Measurements from ENCODE around the gene CSMD2. TPM values are rescaled to one million over a fixed set of nuclear protein-coding genes. Genes with fewer than 3 reads are reported as not detected.

CSMD2 gene
- total and polyA plus RNA-seq, 2 of the 8 experiments (the other 6 are each of a cell fraction or from before 2014, with no cell fraction given): 7.0 to 14.7 TPM

DNA sequence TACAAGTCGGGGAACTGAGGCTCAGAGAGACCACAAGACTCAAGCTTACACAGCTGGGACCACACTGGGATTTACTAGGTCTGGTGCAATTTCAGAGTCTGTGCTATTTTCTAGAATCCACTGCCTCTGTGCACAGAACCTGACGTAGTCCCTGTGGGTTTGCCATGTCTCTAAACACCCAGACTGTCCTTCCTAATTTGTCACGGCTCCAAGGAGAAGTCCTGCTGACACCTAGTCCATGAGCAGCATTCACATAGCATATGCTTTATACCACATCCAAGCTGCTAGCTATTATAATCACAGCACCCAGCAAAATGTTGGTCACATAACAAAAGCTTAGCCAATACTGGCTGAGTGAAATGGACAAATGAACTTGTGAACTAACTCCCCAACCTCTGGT, 380.2 kb downstream of the CSMD2 start:
- H3K27me3 ChIP-seq (replicated peaks in 1 of 4; ENCODE audit: control insufficient read depth in 3 of 4, extremely low read depth in 1 of 4, insufficient read depth in 3 of 4, low read length in 3 of 4): no peaks in the 10 kb centered on the region
- H3K23me2 ChIP-seq (ENCODE audit: low read depth, low read length): no peaks in the 10 kb centered on the region
- H3K23ac ChIP-seq (ENCODE audit: insufficient read length): no peak overlapping the region
- no peak for DNase-seq (ENCODE audit: low read depth in 1 of 2, low spot score in 2 of 2)
- no peak overlapping the region for H3K18ac ChIP-seq (ENCODE audit: extremely low read depth, low read length)
- CTCF ChIA-PET (ENCODE audit: partially characterized antibody): interaction anchor here (0.6 to 1.8 kb wide), 5 partner anchors 8 to 378 kb away, joined by 3 to 5 read pairs (median 3); no protein-coding TSS in a partner anchor
- FAIRE-seq: no peak
- no peak overlapping the region for H4K8ac ChIP-seq (ENCODE audit: extremely low read depth, insufficient read depth, low read length)
- H3K56ac ChIP-seq (replicated peaks; ENCODE audit: insufficient read length, low read depth, low read length): no peak overlapping the region
- no peak overlapping the region for H2BK15ac ChIP-seq (ENCODE audit: low read length)
- no peak overlapping the region for H3K4me2 ChIP-seq (ENCODE audit: insufficient read depth in 1 of 2, low read depth in 2 of 2, low read length in 2 of 2)
- no peak overlapping the region for H2BK20ac ChIP-seq (ENCODE audit: low read length)
- H4K91ac ChIP-seq (replicated peaks; ENCODE audit: insufficient read length, low read length): no peak overlapping the region
- peaks cover 2 to 7% (median 5%) of the 10 kb centered on the region in 4 experiments; a peak in 5 of 8 replicates for H3K36me3 ChIP-seq (ENCODE audit: control insufficient read depth in 2 of 4, insufficient read depth in 4 of 4, low read length in 3 of 4)
- no peaks in the 10 kb centered on the region for H4K20me1 ChIP-seq (replicated peaks in 1 of 2; ENCODE audit: control insufficient read depth in 1 of 2, insufficient read depth in 2 of 2, low read length in 2 of 2)
- POLR2A ChIA-PET (ENCODE audit: partially characterized antibody): interaction anchor here (0.7 kb wide), 1 partner anchor 15 kb away, joined by 3 read pairs; no protein-coding TSS in a partner anchor
- H2AFZ ChIP-seq (ENCODE audit: low read length): no peak overlapping the region
- no peak overlapping the region for H3K9ac ChIP-seq (replicated peaks in 1 of 4; ENCODE audit: extremely low read depth in 1 of 4, low read depth in 3 of 4, low read length in 3 of 4)
- H3K4me1 ChIP-seq (replicated peaks in 1 of 4; ENCODE audit: control insufficient read depth in 3 of 4, insufficient read depth in 4 of 4, low read length in 3 of 4): no peaks in the 10 kb centered on the region
- no peaks in the 10 kb centered on the region; the same call in 1 of the 2 replicates for H3K79me1 ChIP-seq (ENCODE audit: low read depth, low read length)
- no peak overlapping the region for H4K5ac ChIP-seq (ENCODE audit: insufficient read length, low read depth, low read length)
- H2BK5ac ChIP-seq (ENCODE audit: low read depth, low read length): no peak overlapping the region
- no peak overlapping the region for H2BK120ac ChIP-seq (replicated peaks; ENCODE audit: low read depth, low read length)
- no peak overlapping the region for H3K14ac ChIP-seq (ENCODE audit: insufficient read length)
- H2BK12ac ChIP-seq (ENCODE audit: low read depth, low read length): no peak overlapping the region
- H3K79me2 ChIP-seq (ENCODE audit: control insufficient read depth in 1 of 2, insufficient read depth in 2 of 2, low read length in 2 of 2): no peaks in the 10 kb centered on the region
- no peaks in the 10 kb centered on the region for H3K9me3 ChIP-seq (ENCODE audit: insufficient read depth in 2 of 2, low read depth in 1 of 2, low read length in 1 of 2)
- WGBS, 2 experiments (ENCODE audit: extremely low coverage in 1 of 2, insufficient coverage in 1 of 2, insufficient read length in 1 of 2, insufficient replicate concordance in 2 of 2, low coverage in 1 of 2, low lambda C conversion rate in 2 of 2, missing lambda C conversion rate in 1 of 2): 93% methylated on average over 3 of the region's 3 CpGs; no CpG with 5 or more reads in 1 of the 2 experiments
- H2AK5ac ChIP-seq (ENCODE audit: low read depth, low read length): no peak overlapping the region
- no peak overlapping the region for H3K4me3 ChIP-seq (ENCODE audit: extremely low read depth in 1 of 4, insufficient read depth in 2 of 4, low read depth in 3 of 4, low read length in 4 of 4)
- H3K27ac ChIP-seq (ENCODE audit: low read depth, low read length): no peak overlapping the region
- no peak overlapping the region for H3K4ac ChIP-seq (replicated peaks; ENCODE audit: insufficient read length, low read depth, low read length)
- TF ChIP-seq HDAC6 (IDR thresholded peaks at IDR 0.05; ENCODE audit: low read depth, low read length) (no peak), SUZ12 (IDR thresholded peaks at IDR 0.05; ENCODE audit: low read length) (no peak), TBP (IDR thresholded peaks at IDR 0.05; ENCODE audit: low read depth, low read length) (no peak), CEBPB (IDR thresholded peaks at IDR 0.05; ENCODE audit: low read depth, low read length) (no peak), FOSL1 (IDR thresholded peaks at IDR 0.05; ENCODE audit: insufficient read depth, low read depth, low read length) (no peak), SIX5 (IDR thresholded peaks at IDR 0.05; ENCODE audit: low read depth, low read length) (no peak), POU5F1 (IDR thresholded peaks at IDR 0.05; ENCODE audit: low read depth, low read length) (no peak), SP4 (IDR thresholded peaks at IDR 0.05; ENCODE audit: low read length) (no peak), HDAC2 (IDR thresholded peaks at IDR 0.05; ENCODE audit: borderline replicate concordance in 1 of 2, low read depth in 2 of 2, low read length in 2 of 2) (no peak), SP1 (IDR thresholded peaks at IDR 0.05; ENCODE audit: low read depth, low read length) (no peak), RNF2 (IDR thresholded peaks at IDR 0.05; ENCODE audit: borderline replicate concordance, low read depth, low read length, missing control alignments, poor library complexity, severe bottlenecking) (no peak)
- TF ChIP-seq, protein P1, sequence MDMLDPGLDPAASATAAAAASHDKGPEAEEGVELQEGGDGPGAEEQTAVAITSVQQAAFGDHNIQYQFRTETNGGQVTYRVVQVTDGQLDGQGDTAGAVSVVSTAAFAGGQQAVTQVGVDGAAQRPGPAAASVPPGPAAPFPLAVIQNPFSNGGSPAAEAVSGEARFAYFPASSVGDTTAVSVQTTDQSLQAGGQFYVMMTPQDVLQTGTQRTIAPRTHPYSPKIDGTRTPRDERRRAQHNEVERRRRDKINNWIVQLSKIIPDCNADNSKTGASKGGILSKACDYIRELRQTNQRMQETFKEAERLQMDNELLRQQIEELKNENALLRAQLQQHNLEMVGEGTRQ (IDR thresholded peaks at IDR 0.05; ENCODE audit: low read length): no peak
- TF ChIP-seq, protein P2, sequence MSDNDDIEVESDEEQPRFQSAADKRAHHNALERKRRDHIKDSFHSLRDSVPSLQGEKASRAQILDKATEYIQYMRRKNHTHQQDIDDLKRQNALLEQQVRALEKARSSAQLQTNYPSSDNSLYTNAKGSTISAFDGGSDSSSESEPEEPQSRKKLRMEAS (IDR thresholded peaks at IDR 0.05): no peak
